GM18508 (cell line): ENCODE data around the gene GPR176.
"Not testable (repeated sequence)": the region's sequence is repeated elsewhere in the genome, so short reads cannot be mapped to it uniquely, and the experiment has no call there.

ENCODE experiments used
- ATAC-seq: cut with Tn5 transposase; IDR thresholded peaks from one replicate; pipeline ENCODE4 v1.9.1; 2021; ENCODE audit warnings: moderate number of reproducible peaks; ENCODE audit not compliant: insufficient read depth, unreplicated experiment

The GPR176 gene

DNA sequence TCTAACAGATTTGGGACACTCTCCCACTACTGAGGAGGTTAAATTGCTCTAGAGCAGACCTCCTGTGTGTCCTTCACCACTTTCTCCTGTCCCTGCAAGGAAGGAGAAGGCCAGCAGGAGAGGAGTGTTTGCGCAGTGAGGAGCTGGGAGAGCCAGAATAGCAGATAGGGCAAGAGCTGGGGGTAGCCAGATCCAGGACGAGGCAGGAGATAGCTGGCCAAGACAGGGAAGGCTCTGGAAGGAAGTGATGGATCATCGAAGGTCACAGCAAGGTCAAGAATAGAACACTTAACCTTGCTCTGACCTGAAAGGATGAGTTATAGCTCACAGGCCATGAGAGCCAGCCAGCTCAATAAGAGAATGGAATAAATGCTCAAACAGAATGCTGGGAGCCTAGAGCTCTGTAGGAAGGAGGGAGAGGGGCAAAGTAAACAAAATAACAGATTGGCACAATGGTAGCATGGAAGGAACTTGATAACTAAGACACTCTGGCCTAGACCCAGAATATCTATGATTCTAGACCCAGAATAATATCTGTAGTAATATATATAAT is 99.9 kb downstream of the GPR176 start:
- no peak for ATAC-seq

DNA sequence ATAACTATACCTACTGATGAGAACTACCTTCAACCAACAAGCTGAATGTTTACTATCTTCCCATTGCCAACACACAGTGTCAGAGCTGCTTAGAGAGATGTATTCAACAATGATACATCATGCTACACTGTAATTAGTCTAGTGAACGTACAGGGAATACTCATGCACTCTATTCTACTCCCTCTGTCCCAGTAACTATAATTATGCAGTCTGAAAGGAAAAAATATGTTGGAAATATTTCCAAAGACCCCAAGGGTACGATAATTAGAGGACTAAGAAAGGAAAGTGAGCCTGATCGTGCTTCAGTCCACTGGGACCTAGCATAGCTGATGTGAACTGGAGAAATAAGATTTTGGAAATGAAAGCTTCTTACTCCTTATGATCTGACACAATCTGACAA is 100.5 kb downstream of the GPR176 start:
- ATAC-seq = no peak

DNA sequence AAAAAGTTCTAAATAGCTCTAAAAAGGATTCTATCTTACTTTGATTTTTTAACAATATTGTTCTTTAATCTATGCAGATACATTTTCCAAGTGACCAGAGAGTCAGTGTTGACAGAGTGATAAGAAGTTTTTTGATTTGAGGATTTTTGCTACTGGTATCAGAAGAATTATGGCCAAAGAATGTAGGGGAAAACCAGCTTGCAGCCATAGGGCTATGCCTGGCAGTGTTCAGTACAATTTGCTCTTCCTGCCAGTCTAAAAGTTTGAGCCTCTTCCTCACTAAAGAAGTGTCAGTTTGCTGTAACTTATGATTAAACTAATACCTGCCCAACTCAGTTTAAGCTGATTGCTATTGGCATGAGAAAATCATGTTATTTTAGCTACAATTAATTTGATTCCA is 102.2 kb downstream of the GPR176 start:
- ATAC-seq = no peak

DNA sequence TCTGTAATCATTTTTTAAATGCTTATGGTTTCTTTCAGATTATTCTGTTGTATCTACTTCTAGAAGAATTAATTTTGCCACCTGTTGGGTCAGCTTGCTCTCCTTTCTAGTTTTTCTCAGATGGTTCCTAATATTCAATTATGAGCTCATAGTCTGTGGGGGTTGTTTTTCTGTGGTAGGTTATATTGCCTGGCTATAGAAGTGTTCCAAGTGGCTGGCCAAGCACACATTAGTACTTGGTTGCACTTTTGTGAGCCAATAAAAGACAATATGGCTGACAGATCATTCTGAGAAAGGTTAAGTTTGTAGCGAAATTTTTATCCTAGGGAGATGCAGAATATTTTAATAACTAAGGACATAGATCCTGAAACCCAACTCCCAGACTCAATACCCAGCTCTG is 105.6 kb downstream of the GPR176 start:
- no peak for ATAC-seq

DNA sequence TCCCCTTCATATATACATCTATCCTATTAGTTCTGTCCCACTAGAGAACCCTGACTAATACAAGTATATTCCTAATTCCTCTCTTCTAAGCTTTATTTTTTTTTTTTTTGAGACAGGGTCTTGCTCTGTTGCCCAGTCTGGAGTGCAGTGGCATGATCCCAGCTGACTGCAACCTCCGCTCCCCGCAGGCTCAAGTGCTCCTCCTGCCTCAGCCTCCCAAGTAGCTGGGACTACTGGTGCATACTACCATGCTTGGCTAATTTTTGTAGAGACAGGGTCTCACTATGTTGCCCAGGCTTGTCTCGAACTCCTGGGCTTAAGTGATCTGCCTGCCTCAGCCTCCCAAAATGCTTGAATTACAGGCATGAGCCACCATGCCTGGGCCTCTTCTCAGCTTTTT is 107.4 kb downstream of the GPR176 start:
- not testable (repeated sequence) for ATAC-seq

DNA sequence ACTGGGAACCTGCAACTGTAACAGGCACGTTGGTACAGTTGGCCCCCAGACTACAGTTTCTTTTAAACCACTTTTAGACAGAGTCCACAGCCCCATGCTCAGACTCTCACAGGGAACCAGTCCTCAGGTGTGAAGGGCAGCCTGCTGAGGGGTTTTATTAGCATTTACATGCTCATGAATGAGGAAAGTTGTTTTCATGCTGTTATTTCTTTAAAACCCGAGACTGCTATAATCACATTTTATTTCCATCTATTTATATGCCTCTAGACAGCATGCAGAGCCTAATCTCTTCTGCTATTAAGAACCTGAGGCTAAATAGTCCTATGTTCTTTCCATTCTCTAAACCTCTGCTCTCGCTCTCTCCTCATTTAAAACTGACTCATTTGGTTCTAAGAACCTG is 111.2 kb downstream of the GPR176 start:
- no peak for ATAC-seq

DNA sequence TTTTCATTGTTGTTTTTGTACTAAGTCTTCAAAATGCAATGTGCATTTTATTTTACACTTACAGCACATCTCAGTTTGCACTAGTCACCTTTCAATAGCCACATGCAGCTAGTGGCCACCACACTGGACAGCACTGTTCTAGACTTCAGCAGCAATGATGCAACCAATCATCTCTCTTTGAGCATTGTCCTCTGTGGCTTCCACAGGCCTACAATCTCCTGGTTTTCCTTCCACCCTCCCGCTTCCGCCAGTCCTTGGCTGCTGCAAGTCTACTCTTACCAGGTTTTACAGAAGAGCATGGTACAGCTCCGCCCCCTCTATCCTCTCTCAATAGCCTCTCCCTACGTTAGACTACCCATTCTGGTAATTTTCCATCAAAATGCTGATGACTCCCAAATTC is 112.3 kb downstream of the GPR176 start:
- ATAC-seq = no peak

DNA sequence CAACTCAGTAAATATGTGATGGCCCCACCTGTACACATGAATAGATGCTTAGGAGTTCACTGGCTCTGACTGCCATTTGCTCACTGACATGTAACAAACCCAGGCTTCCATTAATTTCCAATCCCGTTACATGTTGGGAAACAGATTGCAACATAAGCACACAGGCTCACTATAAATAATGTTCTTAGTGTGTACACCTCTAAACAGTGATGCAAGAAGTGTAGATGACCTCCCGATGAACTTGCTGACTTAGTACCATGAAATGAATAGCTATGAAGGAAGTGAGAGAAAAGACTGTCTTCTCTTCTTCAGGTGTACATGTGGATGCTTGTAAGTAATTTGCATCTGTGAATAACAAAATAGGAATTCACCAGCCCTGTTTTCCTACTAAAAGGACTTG is 116.0 kb downstream of the GPR176 start:
- ATAC-seq = no peak

DNA sequence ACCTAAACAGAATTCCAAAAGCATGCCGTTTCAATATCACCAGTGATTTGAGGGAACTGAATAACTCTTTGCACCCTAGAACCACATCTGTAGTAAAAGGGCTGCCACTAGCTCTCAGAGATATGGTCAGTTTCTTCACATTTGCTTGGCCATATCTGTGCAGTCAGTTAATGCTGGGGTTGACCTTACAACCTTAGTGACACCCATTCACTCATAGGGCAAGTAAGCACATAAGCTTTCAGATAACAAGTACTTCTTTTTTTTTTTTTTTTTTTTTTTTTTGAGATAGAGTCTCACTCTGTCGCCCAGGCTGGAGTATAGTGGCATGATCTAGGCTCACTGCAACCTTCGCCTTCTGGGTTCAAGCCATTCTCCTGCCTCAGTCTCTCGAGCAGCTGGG is 117.0 kb downstream of the GPR176 start:
- no peak for ATAC-seq

DNA sequence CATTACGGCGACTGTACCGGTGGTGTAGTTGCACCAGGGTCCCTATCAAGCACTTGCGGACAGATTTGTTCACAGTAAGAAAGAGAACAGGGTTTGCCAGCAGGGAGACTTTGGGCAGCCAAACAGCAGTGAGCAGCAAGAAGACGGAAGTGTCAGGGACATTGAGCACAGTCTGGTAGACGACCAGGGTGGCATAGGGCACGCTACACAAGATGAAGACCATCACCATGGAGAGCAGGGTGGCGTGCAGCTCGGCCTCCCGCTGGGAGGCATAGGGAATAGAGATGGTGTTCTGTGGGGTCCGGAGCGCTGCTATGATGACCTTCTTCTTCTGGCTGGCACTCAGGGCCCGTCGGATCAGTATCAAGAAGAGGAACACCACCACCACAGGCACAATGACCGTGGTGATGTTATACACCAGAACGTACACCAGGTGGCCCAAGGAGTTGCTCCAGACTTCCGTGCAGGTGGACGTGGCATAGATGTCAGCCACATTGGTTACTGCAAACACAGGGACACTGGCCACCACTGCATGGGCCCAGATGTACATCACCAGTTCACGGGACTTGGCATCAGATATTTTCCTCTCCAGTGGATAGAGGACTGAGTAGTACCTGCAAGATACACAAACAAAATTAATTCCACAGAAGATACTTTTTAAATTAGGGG is 118.3 kb downstream of the GPR176 start:
- no peak for ATAC-seq

DNA sequence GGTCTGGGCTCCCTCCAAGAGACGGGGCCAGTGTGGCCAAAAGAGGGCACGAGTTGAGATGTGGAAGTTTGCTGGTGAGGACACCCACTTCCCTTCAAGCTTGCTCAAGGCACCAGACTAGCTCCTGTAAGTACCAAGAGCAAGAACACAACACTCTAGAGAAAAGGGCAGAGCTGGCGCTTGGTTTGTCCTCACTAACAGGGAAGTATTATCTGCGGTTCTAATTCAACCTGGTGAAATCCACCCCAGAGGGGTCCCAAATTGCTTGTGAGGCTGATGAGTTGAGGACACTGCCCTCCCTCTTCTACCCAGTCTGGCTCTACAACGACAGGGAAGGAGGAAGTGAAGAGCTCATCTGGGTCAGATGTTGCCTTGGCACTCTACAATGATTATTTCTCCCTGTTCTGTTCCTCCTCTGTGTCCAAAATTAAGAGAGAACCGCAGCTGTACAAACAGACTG is 120.5 kb downstream of the GPR176 start:
- ATAC-seq = no peak

DNA sequence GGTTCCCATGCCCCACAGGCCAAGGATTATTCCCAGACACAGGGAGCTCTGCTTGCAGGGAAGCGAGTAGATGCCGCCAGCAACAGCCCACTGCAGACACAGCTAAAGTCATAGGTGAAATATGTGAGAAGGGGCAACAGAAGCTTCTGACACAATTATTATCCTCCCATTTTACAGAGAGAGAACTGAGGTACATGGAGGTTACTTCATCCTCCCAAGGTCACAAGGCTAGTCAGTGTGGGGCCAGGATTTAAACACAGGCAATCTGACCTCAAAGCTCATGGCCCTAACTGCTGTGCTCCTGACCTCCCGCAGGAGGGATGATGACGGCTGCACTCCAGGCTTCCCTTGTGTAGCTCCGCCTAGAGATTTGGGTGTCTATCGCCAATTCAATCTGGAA is 121.7 kb downstream of the GPR176 start:
- ATAC-seq = no peak

DNA sequence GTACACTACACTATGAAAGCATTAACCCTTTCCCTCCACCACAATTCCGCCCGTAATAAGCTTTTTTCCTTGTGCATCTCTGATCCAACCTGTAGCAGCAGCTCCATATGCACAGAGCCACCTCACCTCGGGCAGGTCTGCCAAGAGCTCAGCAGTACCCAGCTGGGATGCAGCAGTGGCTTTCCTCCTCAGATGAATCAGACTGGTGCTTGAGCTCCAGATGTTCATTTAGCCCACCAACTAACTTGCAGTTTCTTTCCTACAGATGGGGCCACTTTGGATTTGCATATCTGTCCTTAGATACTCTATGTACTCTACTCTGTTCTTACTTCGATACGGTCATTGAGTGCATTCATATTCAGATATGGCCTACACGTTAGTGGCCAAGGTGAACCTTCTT is 122.7 kb downstream of the GPR176 start:
- ATAC-seq = no peak

DNA sequence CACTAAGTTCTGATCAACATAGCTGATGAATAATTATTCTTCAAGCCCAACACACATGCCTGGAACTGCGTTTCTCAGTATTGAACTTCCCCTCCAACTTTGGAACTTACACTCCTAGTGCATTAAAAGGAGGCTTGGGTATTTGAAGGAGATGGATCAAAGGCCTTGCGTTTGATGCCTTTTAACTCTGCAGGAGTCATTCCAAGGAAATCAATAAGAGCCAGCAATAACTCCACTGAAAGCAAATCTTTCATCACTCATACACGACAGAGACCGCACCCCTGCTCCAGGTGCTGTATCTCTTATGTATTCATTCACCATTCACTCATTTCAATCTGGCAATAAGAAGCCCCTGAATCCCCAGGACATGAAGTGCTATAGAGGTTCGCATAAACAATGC is 123.5 kb downstream of the GPR176 start:
- no peak for ATAC-seq

DNA sequence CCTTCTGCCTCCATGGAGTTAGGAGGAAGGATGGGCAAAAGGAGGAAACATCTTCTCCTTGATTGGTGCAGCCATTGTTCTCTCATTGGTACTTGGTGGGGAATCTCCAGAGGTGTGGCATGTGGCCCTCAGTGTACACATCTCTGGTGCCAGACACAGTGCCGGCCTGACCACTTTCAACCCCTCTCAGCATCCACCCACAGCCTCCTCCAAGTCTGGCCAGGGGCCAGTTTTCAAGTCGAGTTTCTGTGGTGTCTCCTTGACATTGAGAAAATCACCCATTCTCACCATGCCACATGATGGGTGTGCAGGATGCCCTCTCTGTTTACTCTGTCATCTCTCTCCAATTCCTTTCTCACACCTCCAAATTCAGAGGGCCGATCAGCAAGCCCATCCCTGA is 124.6 kb downstream of the GPR176 start:
- no peak for ATAC-seq

DNA sequence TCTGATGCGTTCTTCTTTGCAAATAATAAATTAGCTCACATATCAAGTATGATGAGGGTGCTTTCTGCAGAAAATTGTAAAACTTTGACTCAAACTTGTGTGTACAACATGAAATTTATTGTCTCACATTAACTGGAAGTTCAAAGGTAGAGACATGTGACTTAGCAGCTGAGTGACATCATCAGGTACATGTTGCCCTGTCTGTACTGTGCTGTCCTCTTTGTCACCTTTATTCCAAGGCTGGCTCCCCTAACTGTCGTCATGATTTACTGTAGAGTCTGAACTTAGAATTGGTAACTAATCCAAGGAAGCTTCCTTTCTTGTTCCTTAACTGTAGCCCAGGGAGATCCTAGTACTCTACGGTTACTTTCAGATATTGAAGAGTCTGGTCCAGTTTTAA is 125.1 kb downstream of the GPR176 start:
- no peak for ATAC-seq

DNA sequence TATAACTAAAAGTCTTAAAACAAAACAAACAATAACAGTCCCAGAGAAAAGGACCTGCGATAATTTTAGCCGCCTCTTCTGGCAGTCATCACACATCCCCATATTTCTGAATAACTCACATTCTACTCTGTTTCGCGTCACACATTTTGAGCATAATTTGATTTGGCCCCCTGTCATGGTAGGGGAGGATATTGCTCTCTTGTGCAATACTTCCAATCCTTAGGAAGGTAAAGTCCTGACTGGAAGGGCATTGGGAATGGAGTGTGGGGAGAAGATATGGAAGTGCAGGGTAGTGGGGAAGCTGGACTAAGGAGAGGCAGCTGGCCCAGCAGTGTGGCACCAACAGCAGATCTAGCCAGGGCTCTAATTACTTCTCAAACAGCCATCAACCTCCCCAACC is 126.1 kb downstream of the GPR176 start:
- ATAC-seq = no peak

DNA sequence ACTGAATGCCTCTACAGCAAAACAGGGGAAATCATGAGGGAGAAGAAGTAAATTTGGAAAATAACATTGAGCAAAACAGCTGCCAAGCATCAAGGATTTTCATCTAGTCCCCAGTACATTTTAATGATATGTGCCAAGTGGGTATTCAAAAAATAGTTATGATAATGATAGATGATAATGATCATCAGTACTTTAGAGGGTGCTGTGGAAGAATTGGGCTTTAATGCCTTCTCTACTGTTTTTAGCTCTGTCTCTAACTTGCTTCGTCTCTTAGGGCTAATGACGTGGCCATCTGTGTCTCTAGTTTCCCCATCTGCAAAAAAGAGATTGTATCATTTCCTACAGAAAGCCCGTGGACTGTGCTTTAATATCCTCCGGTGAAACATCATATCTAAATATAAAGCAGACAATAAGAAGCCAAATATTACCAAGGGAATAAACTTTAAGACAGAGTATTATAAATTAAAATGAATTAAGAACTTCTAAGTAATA is 127.2 kb downstream of the GPR176 start:
- ATAC-seq = no peak

DNA sequence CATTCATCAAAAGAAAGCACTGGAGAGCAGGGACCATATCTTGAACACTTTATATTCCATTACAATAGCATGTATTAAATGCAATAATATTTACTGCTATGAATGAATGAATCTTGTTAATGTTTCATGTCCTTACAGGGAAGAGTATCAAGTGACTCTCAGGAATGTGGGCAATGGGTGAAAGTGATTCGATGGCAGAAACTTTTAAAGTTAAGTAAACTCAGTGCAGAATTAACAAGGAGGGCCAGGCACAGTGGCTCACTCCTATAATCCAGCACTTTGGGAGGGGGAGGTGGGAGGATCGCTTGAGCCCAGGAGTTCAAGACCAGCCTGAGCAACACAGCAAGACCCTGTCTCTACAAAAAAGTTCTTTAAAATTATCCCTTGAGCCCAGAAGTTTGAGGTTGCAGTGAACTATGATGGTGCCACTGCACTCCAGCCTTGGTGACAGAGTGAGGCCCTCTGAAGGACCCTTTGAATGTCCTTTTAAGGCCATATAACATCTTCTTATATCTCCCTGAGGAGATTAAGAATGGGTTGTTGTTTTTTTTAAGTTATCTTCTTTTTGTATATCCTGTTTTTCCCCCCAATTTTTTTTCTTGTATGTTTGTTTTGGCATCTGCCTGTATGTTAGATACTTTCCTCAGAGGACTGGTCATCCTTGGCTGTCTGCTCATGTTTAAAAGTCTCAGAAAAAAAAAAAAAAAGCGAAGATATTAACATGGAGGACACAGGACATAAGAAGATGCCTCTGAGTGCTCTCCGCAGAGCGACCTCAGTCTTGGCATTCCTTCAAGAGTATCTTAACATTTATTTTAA is 127.8 kb downstream of the GPR176 start:
- ATAC-seq = no peak

DNA sequence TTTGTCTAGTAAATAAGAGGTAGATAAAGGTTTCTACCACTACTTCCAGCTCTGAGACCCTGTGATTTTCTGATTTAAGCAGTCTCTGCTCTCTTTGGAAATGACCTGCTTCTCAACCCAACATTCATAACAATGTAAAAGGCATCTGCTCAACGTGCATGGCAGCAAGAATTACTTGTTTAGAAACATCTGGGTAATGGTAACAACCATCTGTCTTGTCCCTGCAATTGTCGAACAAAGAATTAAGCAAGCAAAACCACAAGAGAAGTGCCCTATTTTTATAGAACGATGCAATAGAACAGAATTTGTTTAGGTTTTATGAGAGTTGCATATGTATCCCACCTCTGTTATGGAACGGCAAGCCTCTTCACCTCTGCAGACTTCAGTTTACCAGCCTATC is 130.3 kb downstream of the GPR176 start:
- no peak for ATAC-seq

DNA sequence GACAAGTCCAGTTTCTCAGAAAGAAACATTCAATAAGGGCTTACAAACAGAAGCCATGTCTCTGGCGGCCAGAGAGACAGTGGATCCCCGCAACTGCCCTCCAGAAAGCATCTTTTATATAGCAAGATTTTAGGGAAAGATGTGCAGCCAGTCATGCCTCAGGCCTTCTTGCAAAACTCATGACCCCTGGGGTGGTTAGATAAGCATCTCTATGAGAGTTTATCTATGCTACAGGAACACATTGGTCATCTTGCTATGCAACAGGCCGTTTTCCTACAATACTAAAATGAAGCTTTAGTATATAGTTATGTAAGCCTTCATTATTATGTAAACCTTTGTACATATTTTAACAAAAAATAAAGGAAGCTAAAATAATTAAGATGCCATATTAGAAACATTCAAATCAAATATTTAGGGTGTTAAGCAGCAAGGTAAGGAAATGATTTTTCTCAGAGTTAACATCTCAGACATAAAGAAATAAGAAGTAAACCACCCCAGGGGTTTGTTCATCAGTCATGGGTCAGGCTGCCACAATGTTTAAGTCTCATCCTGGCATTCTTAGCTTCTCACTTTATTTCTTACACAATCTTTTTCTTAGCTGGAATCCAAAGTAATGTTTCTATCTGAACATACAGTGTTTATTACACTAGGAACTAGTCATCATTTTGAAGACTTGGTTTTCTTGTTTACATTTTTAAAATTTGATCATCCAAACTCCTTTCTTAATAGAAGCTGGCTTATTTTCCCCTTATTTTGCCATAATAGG is 131.1 kb downstream of the GPR176 start:
- no peak for ATAC-seq
